ENCODE data around the gene JMY. TPM values are rescaled to one million over a fixed set of nuclear protein-coding genes. Genes with fewer than 3 reads are reported as not detected.

The JMY gene
- polyA plus RNA-seq, 1 donor (not counting 4 experiments of a cell fraction or from before 2014, with no cell fraction given): 3.3 TPM

- Histone ChIP-seq H3K9me1 (ENCODE audit: control insufficient read depth, extremely low read depth, insufficient read depth, low read length) (no peaks in the 10 kb centered on the region), H3K4me1 (ENCODE audit: control insufficient read depth, extremely low read depth, insufficient read depth, low read length) (no peaks in the 10 kb centered on the region), H3K9me3 (ENCODE audit: control insufficient read depth, low read depth, low read length) (no peaks in the 10 kb centered on the region), H3K4me3 (ENCODE audit: control insufficient read depth in 2 of 3, extremely low read depth in 1 of 3, insufficient read depth in 2 of 3, low read depth in 1 of 3, low read length in 3 of 3) (no peak overlapping the region), H3K4me2 (ENCODE audit: control insufficient read depth, extremely low read depth, insufficient read depth, low read depth, low read length) (no peak overlapping the region), H3K9ac (ENCODE audit: control insufficient read depth, extremely low read depth, insufficient read depth, low read length) (no peak overlapping the region), H3K79me2 (ENCODE audit: control insufficient read depth, insufficient read depth, low read length) (no peaks in the 10 kb centered on the region), H3K27me3 (ENCODE audit: control insufficient read depth, extremely low read depth, insufficient read depth, low read length) (no peaks in the 10 kb centered on the region), H2AFZ (ENCODE audit: control insufficient read depth, low read length) (no peak overlapping the region), H3K36me3 (ENCODE audit: control insufficient read depth in 2 of 2, extremely low read depth in 1 of 2, insufficient read depth in 2 of 2, low read length in 2 of 2) (no peaks in the 10 kb centered on the region), H4K20me1 (ENCODE audit: control insufficient read depth, extremely low read depth, insufficient read depth, low read length) (no peaks in the 10 kb centered on the region), H3K27ac (ENCODE audit: control insufficient read depth, insufficient read depth, low read length) (no peak overlapping the region)
- TF ChIP-seq EZH2 (IDR thresholded peaks at IDR 0.05; ENCODE audit: low read length) (no peak), CTCF (optimal IDR thresholded peaks at IDR 0.05 in 1 of 3, IDR thresholded peaks at IDR 0.05 in 1 of 3, conservative IDR thresholded peaks at IDR 0.05 in 1 of 3; ENCODE audit: extremely low read depth in 1 of 3, insufficient read depth in 2 of 3, low read length in 3 of 3) (no peak)
- FAIRE-seq: no peak
- DNase-seq (ENCODE audit: low read depth, low spot score): no peak
- dilution Hi-C loops (cut with MboI; ENCODE audit: extremely low pct_ligation_motif_present, low sequenced_read_pairs): no loop called here
Observed at GRCh38 chr5:79330071-79330470, 94.1 kb downstream of the JMY start.

GRCh38 chr5:79333852-79334557 lies 98.1 kb downstream of the JMY start:
- Histone ChIP-seq H3K4me1 (ENCODE audit: control insufficient read depth, extremely low read depth, insufficient read depth, low read length) (no peaks in the 10 kb centered on the region), H3K9me3 (ENCODE audit: control insufficient read depth, low read depth, low read length) (no peaks in the 10 kb centered on the region), H3K36me3 (ENCODE audit: control insufficient read depth in 2 of 2, extremely low read depth in 1 of 2, insufficient read depth in 2 of 2, low read length in 2 of 2) (no peaks in the 10 kb centered on the region), H3K27me3 (ENCODE audit: control insufficient read depth, extremely low read depth, insufficient read depth, low read length) (no peaks in the 10 kb centered on the region), H2AFZ (ENCODE audit: control insufficient read depth, low read length) (no peak overlapping the region), H3K79me2 (ENCODE audit: control insufficient read depth, insufficient read depth, low read length) (no peaks in the 10 kb centered on the region), H3K9ac (ENCODE audit: control insufficient read depth, extremely low read depth, insufficient read depth, low read length) (no peak overlapping the region), H3K27ac (ENCODE audit: control insufficient read depth, insufficient read depth, low read length) (no peak overlapping the region), H4K20me1 (ENCODE audit: control insufficient read depth, extremely low read depth, insufficient read depth, low read length) (no peaks in the 10 kb centered on the region), H3K4me2 (ENCODE audit: control insufficient read depth, extremely low read depth, insufficient read depth, low read depth, low read length) (no peak overlapping the region), H3K4me3 (ENCODE audit: control insufficient read depth in 2 of 3, extremely low read depth in 1 of 3, insufficient read depth in 2 of 3, low read depth in 1 of 3, low read length in 3 of 3) (no peak overlapping the region), H3K9me1 (ENCODE audit: control insufficient read depth, extremely low read depth, insufficient read depth, low read length) (no peaks in the 10 kb centered on the region)
- dilution Hi-C loops (cut with MboI; ENCODE audit: extremely low pct_ligation_motif_present, low sequenced_read_pairs): no loop called here
- TF ChIP-seq CTCF (optimal IDR thresholded peaks at IDR 0.05 in 1 of 3, IDR thresholded peaks at IDR 0.05 in 1 of 3, conservative IDR thresholded peaks at IDR 0.05 in 1 of 3; ENCODE audit: extremely low read depth in 1 of 3, insufficient read depth in 2 of 3, low read length in 3 of 3) (no peak), EZH2 (IDR thresholded peaks at IDR 0.05; ENCODE audit: low read length) (no peak)
- DNase-seq (ENCODE audit: low read depth, low spot score) (no peak), FAIRE-seq (no peak)
